ENCODE results near the gene GRID1. TPM values are rescaled to one million over a fixed set of nuclear protein-coding genes. Genes with fewer than 3 reads are reported as not detected.

GRID1 gene
- total RNA-seq, 1 experiment from 2014 or later: not detected

DNA sequence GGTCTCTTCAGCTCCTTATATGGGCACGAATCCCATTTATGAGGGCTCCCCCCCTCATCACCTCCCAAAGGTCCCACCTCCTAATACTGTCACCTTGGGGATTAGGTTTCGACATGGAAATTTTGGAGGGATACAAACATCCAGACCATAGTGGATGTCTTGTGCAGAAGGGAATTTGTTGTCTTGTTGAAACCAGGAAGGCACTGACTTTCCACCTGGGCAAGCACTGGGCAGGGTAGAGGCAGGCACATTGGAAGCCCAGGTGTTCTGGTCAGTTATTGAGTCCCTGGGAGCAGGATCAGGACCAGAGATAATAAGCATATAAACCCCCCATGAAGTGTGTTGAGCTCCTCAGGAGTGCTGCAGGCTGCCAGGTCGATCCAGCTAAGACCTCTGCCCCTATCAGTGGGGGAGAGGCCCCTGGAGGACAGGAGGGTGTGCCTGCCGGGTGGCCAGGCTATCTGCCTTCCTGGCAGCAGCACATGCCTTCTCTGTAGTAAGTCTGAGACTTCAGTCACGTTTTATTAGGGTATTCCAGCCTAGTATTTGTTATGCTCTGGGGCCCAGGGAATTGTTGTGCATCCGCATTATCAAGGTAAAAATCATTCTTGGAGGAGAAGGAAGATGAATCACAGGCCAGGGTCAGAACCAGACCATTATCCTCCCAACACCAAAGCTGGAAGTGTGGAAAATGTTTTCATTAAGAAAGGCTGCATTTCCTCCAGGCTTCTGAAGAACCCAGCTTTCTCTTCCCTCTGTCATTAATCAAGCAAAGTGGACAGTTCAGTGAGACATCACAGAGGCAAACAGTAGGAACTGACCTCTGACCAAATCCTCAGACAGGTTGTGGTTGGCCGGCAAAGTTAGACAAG, 503.1 kb downstream of the GRID1 start:
- H3K4me2 ChIP-seq: no peak overlapping the region
- H3K4me3 ChIP-seq: no peak overlapping the region
- H3K36me3 ChIP-seq (ENCODE audit: low read depth): no peaks in the 10 kb centered on the region
- no peaks in the 10 kb centered on the region for H3K9me3 ChIP-seq (ENCODE audit: insufficient read depth, low read depth)
- no peaks in the 10 kb centered on the region for H3K79me2 ChIP-seq (ENCODE audit: low read depth)
- ChIA-PET CTCF (no interaction called here), POLR2A (ENCODE audit: unreplicated experiment) (no interaction called here)
- BruUV-seq (replicated peaks): no TSS peak
- H4K20me1 ChIP-seq (ENCODE audit: insufficient read depth): no peaks in the 10 kb centered on the region
- DNase-seq: no peak
- intact Hi-C loops (cut with micrococcal nuclease; ENCODE audit: unreplicated experiment): no loop called here
- no peaks in the 10 kb centered on the region for H3K9me2 ChIP-seq (ENCODE audit: insufficient read depth)
- TF ChIP-seq, protein P1, sequence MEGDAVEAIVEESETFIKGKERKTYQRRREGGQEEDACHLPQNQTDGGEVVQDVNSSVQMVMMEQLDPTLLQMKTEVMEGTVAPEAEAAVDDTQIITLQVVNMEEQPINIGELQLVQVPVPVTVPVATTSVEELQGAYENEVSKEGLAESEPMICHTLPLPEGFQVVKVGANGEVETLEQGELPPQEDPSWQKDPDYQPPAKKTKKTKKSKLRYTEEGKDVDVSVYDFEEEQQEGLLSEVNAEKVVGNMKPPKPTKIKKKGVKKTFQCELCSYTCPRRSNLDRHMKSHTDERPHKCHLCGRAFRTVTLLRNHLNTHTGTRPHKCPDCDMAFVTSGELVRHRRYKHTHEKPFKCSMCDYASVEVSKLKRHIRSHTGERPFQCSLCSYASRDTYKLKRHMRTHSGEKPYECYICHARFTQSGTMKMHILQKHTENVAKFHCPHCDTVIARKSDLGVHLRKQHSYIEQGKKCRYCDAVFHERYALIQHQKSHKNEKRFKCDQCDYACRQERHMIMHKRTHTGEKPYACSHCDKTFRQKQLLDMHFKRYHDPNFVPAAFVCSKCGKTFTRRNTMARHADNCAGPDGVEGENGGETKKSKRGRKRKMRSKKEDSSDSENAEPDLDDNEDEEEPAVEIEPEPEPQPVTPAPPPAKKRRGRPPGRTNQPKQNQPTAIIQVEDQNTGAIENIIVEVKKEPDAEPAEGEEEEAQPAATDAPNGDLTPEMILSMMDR (conservative IDR thresholded peaks at IDR 0.05): no peak
- no peak for TF ChIP-seq EZH2 (IDR thresholded peaks at IDR 0.05; ENCODE audit: low read depth)
- H3K4me1 ChIP-seq (replicated peaks; ENCODE audit: insufficient read depth): no peaks in the 10 kb centered on the region
- H3K27me3 ChIP-seq (ENCODE audit: insufficient read depth, low read depth): no peaks in the 10 kb centered on the region
- no peak overlapping the region for H3K27ac ChIP-seq
- no peaks in the 10 kb centered on the region for H3F3A ChIP-seq (ENCODE audit: insufficient read depth, low read depth)
- no peak overlapping the region for H2AFZ ChIP-seq

DNA sequence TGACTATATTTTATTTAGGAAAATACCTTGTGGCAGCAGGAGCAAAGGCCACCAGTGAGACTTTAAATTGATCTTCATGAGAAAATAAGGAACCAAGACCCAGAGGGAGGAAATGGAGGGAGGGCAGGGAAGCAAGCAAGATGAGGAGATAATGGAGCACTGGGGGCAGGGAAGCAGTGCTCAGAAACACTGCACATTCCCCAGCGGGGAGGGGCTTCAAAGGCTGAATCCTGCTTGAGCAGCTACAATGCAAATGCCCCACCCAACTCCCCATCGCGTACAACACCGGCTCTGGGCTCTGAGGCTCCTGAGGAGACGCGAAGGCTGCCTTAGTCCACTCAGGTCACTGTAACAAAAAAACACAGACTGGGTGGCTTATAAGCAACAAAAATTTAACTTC, 503.8 kb downstream of the GRID1 start:
- H3K36me3 ChIP-seq (ENCODE audit: low read depth): no peaks in the 10 kb centered on the region
- no peaks in the 10 kb centered on the region for H3K27me3 ChIP-seq (ENCODE audit: insufficient read depth, low read depth)
- ChIA-PET CTCF (no interaction called here), POLR2A (ENCODE audit: unreplicated experiment) (no interaction called here)
- BruUV-seq (replicated peaks): no TSS peak
- H3K9me3 ChIP-seq (ENCODE audit: insufficient read depth, low read depth): no peaks in the 10 kb centered on the region
- H3K4me3 ChIP-seq: no peak overlapping the region
- no peak overlapping the region for H3K4me2 ChIP-seq
- no peaks in the 10 kb centered on the region for H4K20me1 ChIP-seq (ENCODE audit: insufficient read depth)
- intact Hi-C loops (cut with micrococcal nuclease; ENCODE audit: unreplicated experiment): no loop called here
- H3K4me1 ChIP-seq (replicated peaks; ENCODE audit: insufficient read depth): no peaks in the 10 kb centered on the region
- H3K27ac ChIP-seq: no peak overlapping the region
- TF ChIP-seq, protein P1 (conservative IDR thresholded peaks at IDR 0.05): no peak
- no peak for TF ChIP-seq EZH2 (IDR thresholded peaks at IDR 0.05; ENCODE audit: low read depth)
- H2AFZ ChIP-seq: no peak overlapping the region
- H3F3A ChIP-seq (ENCODE audit: insufficient read depth, low read depth): no peaks in the 10 kb centered on the region
- H3K79me2 ChIP-seq (ENCODE audit: low read depth): no peaks in the 10 kb centered on the region
- DNase-seq: no peak
- H3K9me2 ChIP-seq (ENCODE audit: insufficient read depth): no peaks in the 10 kb centered on the region

DNA sequence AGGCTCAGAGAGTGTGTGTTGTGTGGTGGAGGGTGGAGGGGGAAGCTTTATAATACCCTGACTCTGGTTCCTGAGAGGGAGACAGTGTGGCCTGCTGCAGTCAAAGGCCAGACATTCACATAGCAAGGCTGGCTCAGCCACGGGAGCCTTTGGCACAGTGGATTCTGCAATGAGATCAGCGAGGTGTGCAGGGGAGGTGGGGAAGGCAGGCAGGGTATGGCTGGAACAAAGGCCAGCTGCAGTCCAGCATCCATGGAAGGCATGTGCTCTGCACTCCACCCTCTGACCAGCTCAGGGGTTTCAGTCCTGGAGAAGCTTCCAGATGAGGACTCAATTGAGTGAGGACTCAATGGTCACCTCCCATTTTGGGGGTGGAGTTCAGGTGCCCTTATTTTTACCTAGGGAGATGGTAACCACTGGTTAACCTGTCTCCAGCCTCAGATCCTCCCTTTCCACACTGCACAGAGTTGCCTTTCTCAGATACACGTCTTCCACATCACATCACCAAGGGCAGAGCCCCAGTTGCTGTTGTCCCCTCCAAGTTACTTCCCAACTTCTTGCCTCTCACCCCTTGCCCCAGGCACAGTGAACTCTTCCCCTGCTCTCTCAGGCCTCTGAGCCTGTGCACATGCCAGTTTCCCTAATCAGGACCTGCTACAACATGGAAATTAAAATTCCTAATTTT, 504.9 kb downstream of the GRID1 start:
- Histone ChIP-seq H3K4me2 (no peak overlapping the region), H3K27ac (no peak overlapping the region), H3K4me1 (replicated peaks; ENCODE audit: insufficient read depth) (no peaks in the 10 kb centered on the region), H2AFZ (no peak overlapping the region), H3K9me2 (ENCODE audit: insufficient read depth) (no peaks in the 10 kb centered on the region), H3K9me3 (ENCODE audit: insufficient read depth, low read depth) (no peaks in the 10 kb centered on the region), H3F3A (ENCODE audit: insufficient read depth, low read depth) (no peaks in the 10 kb centered on the region), H3K36me3 (ENCODE audit: low read depth) (no peaks in the 10 kb centered on the region), H3K79me2 (ENCODE audit: low read depth) (no peaks in the 10 kb centered on the region), H3K4me3 (no peak overlapping the region), H3K27me3 (ENCODE audit: insufficient read depth, low read depth) (no peaks in the 10 kb centered on the region), H4K20me1 (ENCODE audit: insufficient read depth) (no peaks in the 10 kb centered on the region)
- TF ChIP-seq, protein P1 (conservative IDR thresholded peaks at IDR 0.05): no peak
- TF ChIP-seq EZH2 (IDR thresholded peaks at IDR 0.05; ENCODE audit: low read depth): no peak
- no peak for DNase-seq
- CTCF ChIA-PET: no interaction called here
- POLR2A ChIA-PET (ENCODE audit: unreplicated experiment): no interaction called here
- intact Hi-C loops (cut with micrococcal nuclease; ENCODE audit: unreplicated experiment): no loop called here
- BruUV-seq (replicated peaks): no TSS peak
